ENCODE measurements around the gene MARCHF10. TPM values are rescaled to one million over a fixed set of nuclear protein-coding genes. Genes with fewer than 3 reads are reported as not detected.

Gene MARCHF10
- total RNA-seq, 4 donors from 2014 or later: 0.19 TPM; not detected in 3

GRCh38 chr17:62680541-62681052 lies 127.5 kb downstream of the MARCHF10 start:
- Histone ChIP-seq H3K27ac (no peak overlapping the region), H3K36me3 (peaks cover 0 to 10% of the 10 kb centered on the region in 2 donors), H3K4me1 (peaks cover 0 to 2% (median 0%) of the 10 kb centered on the region in 3 donors), H3K27me3 (no peaks in the 10 kb centered on the region), H3K4me3 (no peak overlapping the region), H3K9me3 (no peaks in the 10 kb centered on the region)
- TF ChIP-seq POLR2A (IDR thresholded peaks at IDR 0.05): no peak
- TF ChIP-seq POLR2AphosphoS5 (IDR thresholded peaks at IDR 0.05): no peak
- TF ChIP-seq CTCF (IDR thresholded peaks at IDR 0.05): no peak
- no peak for TF ChIP-seq EP300 (IDR thresholded peaks at IDR 0.05)
- WGBS, 2 donors (ENCODE audit: low coverage in 1 of 2): no CpG with 5 or more reads among the region's 36 CpGs
- ATAC-seq: no peak

- no peak overlapping the region for H3K27ac ChIP-seq
- 78 to 95% methylated on average over 6 to 11 of the region's 37 CpGs for WGBS, 2 donors (ENCODE audit: low coverage in 1 of 2)
- TF ChIP-seq EP300 (IDR thresholded peaks at IDR 0.05) (no peak), CTCF (IDR thresholded peaks at IDR 0.05) (no peak), POLR2A (IDR thresholded peaks at IDR 0.05) (no peak), POLR2AphosphoS5 (IDR thresholded peaks at IDR 0.05) (no peak)
These were observed 128.2 kb downstream of the MARCHF10 start for GRCh38 chr17:62679866-62680377.

GRCh38 chr17:62678214-62678919 lies 129.7 kb downstream of the MARCHF10 start:
- Histone ChIP-seq H3K4me3 (no peak overlapping the region), H3K4me1 (peaks cover 0 to 22% (median 0%) of the 10 kb centered on the region in 3 donors), H3K27me3 (no peaks in the 10 kb centered on the region), H3K27ac (no peak overlapping the region), H3K36me3 (peaks cover 0 to 10% of the 10 kb centered on the region in 2 donors), H3K9me3 (no peaks in the 10 kb centered on the region)
- TF ChIP-seq EP300 (IDR thresholded peaks at IDR 0.05): no peak
- ATAC-seq: no peak
- 86% methylated on average over 1 of the region's 10 CpGs; no CpG with 5 or more reads in 1 of the 2 donors for WGBS, 2 donors (ENCODE audit: low coverage in 1 of 2)

More at GRCh38 chr17:62679866-62680377, 128.2 kb downstream of the MARCHF10 start:
- peaks cover 0 to 9% (median 0%) of the 10 kb centered on the region in 3 donors for H3K4me1 ChIP-seq
- peaks cover 0 to 10% of the 10 kb centered on the region in 2 donors for H3K36me3 ChIP-seq
- no peaks in the 10 kb centered on the region for H3K27me3 ChIP-seq
- no peaks in the 10 kb centered on the region for H3K9me3 ChIP-seq
- no peak for ATAC-seq
- no peak overlapping the region for H3K4me3 ChIP-seq

GRCh38 chr17:62676952-62677596 lies 131.0 kb downstream of the MARCHF10 start:
- no peak for ATAC-seq
- Histone ChIP-seq H3K4me1 (peaks cover 0 to 24% (median 0%) of the 10 kb centered on the region in 3 donors), H3K9me3 (no peaks in the 10 kb centered on the region), H3K27me3 (no peaks in the 10 kb centered on the region), H3K36me3 (peaks cover 0 to 10% of the 10 kb centered on the region in 2 donors), H3K27ac (no peak overlapping the region), H3K4me3 (no peak overlapping the region)
- no peak for TF ChIP-seq EP300 (IDR thresholded peaks at IDR 0.05)
- TF ChIP-seq POLR2AphosphoS5 (IDR thresholded peaks at IDR 0.05): no peak
- no peak for TF ChIP-seq CTCF (IDR thresholded peaks at IDR 0.05)
- no peak for TF ChIP-seq POLR2A (IDR thresholded peaks at IDR 0.05)
- WGBS, 2 donors (ENCODE audit: low coverage in 1 of 2): 83% methylated on average over 1 of the region's 18 CpGs; no CpG with 5 or more reads in 1 of the 2 donors

- Histone ChIP-seq H3K36me3 (peaks cover 0 to 10% of the 10 kb centered on the region in 2 donors), H3K4me3 (no peak overlapping the region), H3K9me3 (no peaks in the 10 kb centered on the region), H3K27ac (no peak overlapping the region), H3K27me3 (no peaks in the 10 kb centered on the region), H3K4me1 (peaks cover 0 to 28% (median 0%) of the 10 kb centered on the region in 3 donors)
- ATAC-seq: no peak
- WGBS, 2 donors (ENCODE audit: low coverage in 1 of 2): 91 to 97% methylated on average over 6 to 7 of the region's 16 CpGs
- TF ChIP-seq POLR2A (IDR thresholded peaks at IDR 0.05) (no peak), CTCF (IDR thresholded peaks at IDR 0.05) (no peak), EP300 (IDR thresholded peaks at IDR 0.05) (no peak), POLR2AphosphoS5 (IDR thresholded peaks at IDR 0.05) (no peak)
These were observed 131.7 kb downstream of the MARCHF10 start for GRCh38 chr17:62676231-62676943.
